AG04450 (cell line): Measurements from ENCODE around the gene SPATA2. TPM values are rescaled to one million over a fixed set of nuclear protein-coding genes. Genes with fewer than 3 reads are reported as not detected.

Experiments
- CTCF ChIA-PET: fragments of 300-600, 350-600 bp; formaldehyde crosslinking; extraction: SDS; loops from one replicate; lab custom pipeline; 2022; ENCODE audit warnings: antibody characterized with exemption, inconsistent platforms; lab: Charles Lee
- POLR2A ChIA-PET: fragments of 350-600 bp; formaldehyde crosslinking; extraction: SDS; loops from one replicate; lab custom pipeline; 2021; ENCODE audit warnings: antibody characterized with exemption, inconsistent platforms; lab: Yijun Ruan, JAX
- DNase-seq: peaks from one replicate; pipeline ENCODE4 v3.0.0-alpha.2; 2011; ENCODE audit warnings: low read depth, low spot score
- H3K27ac ChIP-seq: one replicate; pipeline ENCODE4 v1.5.1; 2012; ENCODE audit warnings: low read depth, low read length, control low read depth
- H3K27me3 ChIP-seq: one replicate; pipeline ENCODE4 v1.6.0; 2012; ENCODE audit warnings: low read length; ENCODE audit not compliant: control insufficient read depth, insufficient read depth
- H3K4me3 ChIP-seq: 2 replicates; pipeline ENCODE4 v1.5.1; 2011; ENCODE audit warnings: mild to moderate bottlenecking, low read depth, low read length, control low read depth
- H3K9me3 ChIP-seq: 2 replicates; pipeline ENCODE4 v1.5.1; 2012; ENCODE audit warnings: low read length; ENCODE audit not compliant: control insufficient read depth, insufficient read depth
- CTCF ChIP-seq: IDR thresholded peaks from 2 replicates; pipeline ENCODE4 v1.5.1; 2011; ENCODE audit warnings: low read depth, low read length, control low read depth, inconsistent platforms
- polyA plus RNA-seq: library from polyadenylated mRNA; depleted of rRNA; stranded (reverse); fragments of >200 nt; gene quantifications from 2 replicates; pipeline ENCODE4 v1.2.3, GENCODE V29; 2011

The SPATA2 gene
- polyA plus RNA-seq, 1 experiment: 4.7 TPM

- no peak for TF ChIP-seq CTCF
- Histone ChIP-seq H3K9me3 (no peaks in the 10 kb centered on the region), H3K4me3 (no peak overlapping the region), H3K27me3 (no peaks in the 10 kb centered on the region), H3K27ac (no peak overlapping the region)
- no peak for DNase-seq
- CTCF ChIA-PET: interaction anchor here (0.6 to 1.0 kb wide), 2 partner anchors 7 to 14 kb away, joined by 3 to 4 read pairs; no protein-coding TSS in a partner anchor
- POLR2A ChIA-PET: interaction anchor here (0.6 to 0.7 kb wide), 2 partner anchors 239 to 952 kb away, joined by 4 to 8 read pairs; no protein-coding TSS in a partner anchor
Measured at GRCh38 chr20:49859807-49860206, 55.5 kb downstream of the SPATA2 start.

GRCh38 chr20:49859011-49859410, 56.3 kb downstream of the SPATA2 start:
- no peak for DNase-seq
- Histone ChIP-seq H3K9me3 (no peaks in the 10 kb centered on the region), H3K27me3 (no peaks in the 10 kb centered on the region), H3K27ac (no peak overlapping the region), H3K4me3 (no peak overlapping the region)
- CTCF ChIA-PET: interaction anchor here (0.6 to 1.0 kb wide), 2 partner anchors 8 to 13 kb away, joined by 3 to 4 read pairs; no protein-coding TSS in a partner anchor
- POLR2A ChIA-PET: interaction anchor here (0.7 kb wide), 1 partner anchor 240 kb away, joined by 8 read pairs; no protein-coding TSS in a partner anchor
- TF ChIP-seq CTCF: no peak

DNA sequence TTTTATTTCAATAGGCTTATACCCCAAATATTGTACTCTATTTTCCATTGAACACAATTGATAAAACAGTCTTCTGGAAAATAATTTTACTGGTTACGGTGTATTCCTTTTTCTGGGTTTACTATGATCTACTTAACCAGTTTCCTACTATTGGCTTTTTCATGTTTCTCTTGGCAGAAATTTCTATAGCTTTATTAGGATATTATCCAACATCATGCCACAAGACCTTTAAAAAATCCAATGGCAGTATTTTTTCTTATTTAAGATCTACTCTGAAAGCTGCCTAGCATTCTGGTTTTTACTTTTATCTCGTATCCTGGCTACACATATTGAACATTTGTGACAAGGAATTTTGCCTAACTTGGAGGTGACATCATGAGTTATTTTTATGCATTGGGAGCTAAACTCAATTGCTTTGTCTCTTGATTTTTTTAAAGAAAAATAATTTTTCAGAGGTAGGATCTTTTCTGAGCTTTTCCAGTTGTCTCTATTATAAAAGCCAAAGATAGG, 57.2 kb downstream of the SPATA2 start:
- TF ChIP-seq CTCF: no peak
- Histone ChIP-seq H3K27ac (no peak overlapping the region), H3K4me3 (no peak overlapping the region), H3K9me3 (no peaks in the 10 kb centered on the region), H3K27me3 (no peaks in the 10 kb centered on the region)
- ChIA-PET POLR2A (no interaction called here), CTCF (interaction anchor here (1.0 to 2.2 kb wide), 3 partner anchors 12 to 248 kb away, joined by 3 to 14 read pairs (median 8); no protein-coding TSS in a partner anchor)
- DNase-seq: no peak

DNA sequence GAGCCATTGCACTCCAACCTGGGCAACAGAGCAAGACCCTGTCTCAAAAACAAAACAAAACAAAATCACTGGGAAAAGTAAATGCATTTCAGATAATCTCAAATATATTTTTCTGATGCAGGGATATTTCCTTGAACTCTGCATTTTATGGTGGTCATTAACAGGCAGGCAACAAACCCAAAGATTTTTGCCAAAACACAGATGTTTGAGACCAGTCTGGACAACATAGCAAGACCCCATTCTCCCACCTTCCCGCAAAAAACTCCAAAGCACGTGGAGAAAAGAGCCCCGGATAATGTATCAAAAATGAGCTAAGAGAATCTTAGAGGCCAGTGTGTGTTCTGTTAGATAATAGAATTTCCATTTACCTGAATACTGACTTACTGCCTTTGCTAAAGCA, 58.4 kb downstream of the SPATA2 start:
- H3K27me3 ChIP-seq: no peaks in the 10 kb centered on the region
- no peaks in the 10 kb centered on the region for H3K9me3 ChIP-seq
- TF ChIP-seq CTCF: no peak
- no peak overlapping the region for H3K27ac ChIP-seq
- ChIA-PET CTCF (interaction anchor here (2.2 kb wide), 1 partner anchor 11 kb away, joined by 14 read pairs; no protein-coding TSS in a partner anchor), POLR2A (no interaction called here)
- no peak for DNase-seq
- H3K4me3 ChIP-seq: no peak overlapping the region

DNA sequence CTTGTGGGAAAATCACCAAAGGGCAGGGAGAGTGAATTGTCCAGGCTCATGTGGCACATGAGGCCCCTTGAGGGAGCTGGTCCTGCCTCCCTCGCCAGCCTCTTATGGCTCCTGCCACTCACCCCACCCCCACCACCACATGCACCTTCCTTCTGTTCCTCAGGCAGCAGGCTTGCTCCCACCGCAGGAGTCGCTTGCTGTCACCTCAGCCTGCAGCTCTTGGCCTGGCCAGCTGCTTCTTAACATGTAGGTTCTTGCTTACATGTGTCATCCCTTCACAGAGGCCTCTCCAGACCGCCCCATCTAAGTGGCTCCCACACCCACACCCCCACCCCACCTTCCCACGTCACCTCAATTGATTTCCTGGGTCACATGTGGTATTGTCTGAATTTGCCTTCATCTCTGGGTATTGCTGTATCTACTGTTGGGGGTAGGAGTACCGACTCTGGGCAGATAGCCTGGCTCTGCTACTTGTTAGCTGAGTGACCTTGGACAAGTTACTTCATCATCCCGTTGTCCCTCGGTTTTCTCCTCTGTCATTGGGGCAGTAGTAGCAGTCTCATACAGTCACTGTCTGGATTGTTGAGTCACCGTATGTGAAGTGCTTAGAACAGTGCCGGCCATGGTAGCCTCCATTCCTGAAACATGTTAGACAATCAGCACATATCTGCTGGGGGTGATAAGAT, 61.0 kb downstream of the SPATA2 start:
- ChIA-PET POLR2A (no interaction called here), CTCF (interaction anchor here (1.3 kb wide), 1 partner anchor 244 kb away, joined by 4 read pairs; no protein-coding TSS in a partner anchor)
- Histone ChIP-seq H3K27me3 (no peaks in the 10 kb centered on the region), H3K27ac (no peak overlapping the region), H3K9me3 (no peaks in the 10 kb centered on the region), H3K4me3 (no peak overlapping the region)
- TF ChIP-seq CTCF: no peak
- no peak for DNase-seq
